H9 (cell line): Measurements from ENCODE around the gene CHST1. TPM values are rescaled to one million over a fixed set of nuclear protein-coding genes. Genes with fewer than 3 reads are reported as not detected.

Experiments used
- DNase-seq: peaks from one replicate; pipeline ENCODE4 v3.0.0-alpha.2; 2017
- H2AFZ ChIP-seq: one replicate; pipeline ENCODE4 v1.6.1; 2013; ENCODE audit warnings: mild to moderate bottlenecking, low read length, control low read depth, moderate library complexity
- H2AK5ac ChIP-seq: 2 replicates; pipeline ENCODE4 v1.6.1; 2013; ENCODE audit warnings: low read length, control low read depth, mixed read lengths; ENCODE audit not compliant: insufficient read length
- H2BK120ac ChIP-seq: one replicate; pipeline ENCODE4 v1.6.1; 2013; ENCODE audit warnings: low read depth, mild to moderate bottlenecking, low read length, control low read depth, inconsistent platforms; ENCODE audit not compliant: poor library complexity, severe bottlenecking
- H2BK12ac ChIP-seq: 2 replicates; pipeline ENCODE4 v1.6.1; 2013; ENCODE audit warnings: low read length, control low read depth, mixed read lengths, low read depth; ENCODE audit not compliant: insufficient read length
- H2BK15ac ChIP-seq: 2 replicates; pipeline ENCODE4 v1.6.1; 2013; ENCODE audit warnings: low read depth, low read length, control low read depth
- H2BK20ac ChIP-seq: one replicate; pipeline ENCODE4 v1.6.1; 2013; ENCODE audit warnings: low read depth, mild to moderate bottlenecking, low read length, control low read depth, inconsistent platforms; ENCODE audit not compliant: poor library complexity, severe bottlenecking
- H2BK5ac ChIP-seq: 2 replicates; pipeline ENCODE4 v1.6.1; 2013; ENCODE audit warnings: low read length, control low read depth, mixed read lengths; ENCODE audit not compliant: insufficient read length
- H3K14ac ChIP-seq: 2 replicates; pipeline ENCODE4 v1.6.1; 2013; ENCODE audit warnings: low read length, control low read depth; ENCODE audit not compliant: insufficient read depth
- H3K18ac ChIP-seq: 2 replicates; pipeline ENCODE4 v1.6.1; 2013; ENCODE audit warnings: low read depth, mild to moderate bottlenecking, mixed read lengths, low read length, control low read depth; ENCODE audit not compliant: insufficient read length
- H3K23ac ChIP-seq: 2 replicates; pipeline ENCODE4 v1.6.1; 2013; ENCODE audit warnings: low read length, control low read depth, mixed read lengths, low read depth; ENCODE audit not compliant: insufficient read length
- H3K23me2 ChIP-seq: 2 replicates; pipeline ENCODE4 v1.6.1; 2013; ENCODE audit warnings: low read depth, mild to moderate bottlenecking, mixed read lengths, low read length, control low read depth; ENCODE audit not compliant: insufficient read length, poor library complexity, severe bottlenecking
- H3K27ac ChIP-seq: 2 replicates; pipeline ENCODE4 v1.5.1; 2013; ENCODE audit warnings: low read length, control low read depth, mixed read lengths, low read depth; ENCODE audit not compliant: insufficient read length
- H3K27me3 ChIP-seq: 2 replicates; pipeline ENCODE4 v1.6.1; 2013; ENCODE audit warnings: low read length, control low read depth, inconsistent platforms; ENCODE audit not compliant: insufficient read depth
- H3K4ac ChIP-seq: 2 replicates; pipeline ENCODE4 v1.6.1; 2013; ENCODE audit warnings: low read depth, mild to moderate bottlenecking, control low read depth, inconsistent platforms, low read length, moderate library complexity
- H3K4me1 ChIP-seq: 2 replicates; pipeline ENCODE4 v1.6.1; 2013; ENCODE audit warnings: low read length, control low read depth, inconsistent platforms; ENCODE audit not compliant: insufficient read depth
- H3K4me2 ChIP-seq: 2 replicates; pipeline ENCODE4 v1.6.1; 2013; ENCODE audit warnings: low read length, control low read depth, mixed read lengths; ENCODE audit not compliant: insufficient read length, insufficient read depth
- H3K56ac ChIP-seq: 2 replicates; pipeline ENCODE4 v1.6.1; 2013; ENCODE audit warnings: low read depth, mild to moderate bottlenecking, mixed read lengths, low read length, control low read depth; ENCODE audit not compliant: insufficient read length
- H3K79me1 ChIP-seq: 2 replicates; pipeline ENCODE4 v1.6.1; 2013; ENCODE audit warnings: low read depth, mild to moderate bottlenecking, moderate library complexity, low read length, control low read depth, inconsistent platforms; ENCODE audit not compliant: insufficient read depth, poor library complexity, severe bottlenecking
- H3K79me2 ChIP-seq: 2 replicates; pipeline ENCODE4 v1.6.1; 2013; ENCODE audit warnings: low read length, control low read depth, inconsistent platforms; ENCODE audit not compliant: insufficient read depth
- H3K9ac ChIP-seq: 2 replicates; pipeline ENCODE4 v1.6.1; 2013; ENCODE audit warnings: low read length, control low read depth, mixed read lengths; ENCODE audit not compliant: insufficient read length; ENCODE audit errors: extremely low read depth
- H3K9me3 ChIP-seq: one replicate; pipeline ENCODE4 v1.6.1; 2013; ENCODE audit warnings: low read depth, low read length, inconsistent platforms; ENCODE audit not compliant: control insufficient read depth
- H3T11ph ChIP-seq: one replicate; pipeline ENCODE4 v1.6.1; 2013; ENCODE audit warnings: mild to moderate bottlenecking, low read length, control low read depth, inconsistent platforms
- H4K20me1 ChIP-seq: one replicate; pipeline ENCODE4 v1.6.1; 2013; ENCODE audit not compliant: control insufficient read depth, insufficient read length, insufficient read depth
- H4K5ac ChIP-seq: 2 replicates; pipeline ENCODE4 v1.6.1; 2013; ENCODE audit warnings: low read depth, mild to moderate bottlenecking, mixed read lengths, low read length, control low read depth; ENCODE audit not compliant: insufficient read length
- H4K8ac ChIP-seq: replicated peaks from 2 replicates; pipeline ENCODE4 v1.6.1; 2013; ENCODE audit warnings: low read length, control low read depth, mixed read lengths, low read depth; ENCODE audit not compliant: insufficient read length
- H4K91ac ChIP-seq: 2 replicates; pipeline ENCODE4 v1.6.1; 2013; ENCODE audit warnings: low read depth, mild to moderate bottlenecking, moderate library complexity, mixed read lengths, low read length, control low read depth; ENCODE audit not compliant: insufficient read length
- H3K27ac Mint-ChIP-seq, 3 experiments: 2 replicates in 2 of 3; 3 replicates in 1 of 3; pipeline ENCODE4 v1.8.0; 2020 to 2021; ENCODE audit warnings: mixed read lengths in 3 of 3, mild to moderate bottlenecking in 1 of 3, moderate library complexity in 1 of 3
- H3K27me3 Mint-ChIP-seq: 2 replicates; pipeline ENCODE4 v1.8.0; 2021; ENCODE audit warnings: low read depth, mild to moderate bottlenecking, moderate library complexity, mixed read lengths
- H3K36me3 Mint-ChIP-seq, 3 experiments: 2 replicates in 2 of 3; 3 replicates in 1 of 3; pipeline ENCODE4 v1.8.0; 2020 to 2021; ENCODE audit warnings: low read depth in 3 of 3, mixed read lengths in 3 of 3; ENCODE audit not compliant: insufficient read depth in 1 of 3
- H3K4me1 Mint-ChIP-seq, 2 experiments: 2 replicates each; pipeline ENCODE4 v1.8.0; 2020; ENCODE audit warnings: mixed read lengths in 2 of 2
- H3K4me3 Mint-ChIP-seq, 2 experiments: 2 replicates in 1 of 2; 3 replicates in 1 of 2; pipeline ENCODE4 v1.8.0; 2020 to 2021; ENCODE audit warnings: mild to moderate bottlenecking in 2 of 2, mixed read lengths in 2 of 2, moderate library complexity in 1 of 2
- H3K9me3 Mint-ChIP-seq, 2 experiments: 2 replicates in 1 of 2; 3 replicates in 1 of 2; pipeline ENCODE4 v1.8.0; 2020; ENCODE audit warnings: mild to moderate bottlenecking in 2 of 2, mixed read lengths in 2 of 2, moderate library complexity in 1 of 2
- WGBS: extraction: QIAGEN DNeasy Blood & Tissue Kit; methylation state at CpG from one replicate; pipeline ENCODE4 v1.1.7; 2013; ENCODE audit warnings: missing lambda C conversion rate, low lambda C conversion rate, mixed read lengths; ENCODE audit not compliant: insufficient read length; ENCODE audit errors: extremely low coverage; 5-methylcytosine and 5-hydroxymethylcytosine counted together
- total RNA-seq: library from RNA; stranded (reverse); gene quantifications from 2 replicates; pipeline ENCODE4 v1.2.1, GENCODE V29; 2021
- TF ChIP-seq, protein P1 (sequence below): fragments of 200-600 bp; sonication (generic); conservative IDR thresholded peaks from 3 replicates; pipeline ENCODE4 v1.8.0; 2021; ENCODE audit warnings: antibody characterized with exemption, mild to moderate bottlenecking

CHST1 gene
- total RNA-seq, 1 experiment from 2014 or later = 0.57 TPM

DNA sequence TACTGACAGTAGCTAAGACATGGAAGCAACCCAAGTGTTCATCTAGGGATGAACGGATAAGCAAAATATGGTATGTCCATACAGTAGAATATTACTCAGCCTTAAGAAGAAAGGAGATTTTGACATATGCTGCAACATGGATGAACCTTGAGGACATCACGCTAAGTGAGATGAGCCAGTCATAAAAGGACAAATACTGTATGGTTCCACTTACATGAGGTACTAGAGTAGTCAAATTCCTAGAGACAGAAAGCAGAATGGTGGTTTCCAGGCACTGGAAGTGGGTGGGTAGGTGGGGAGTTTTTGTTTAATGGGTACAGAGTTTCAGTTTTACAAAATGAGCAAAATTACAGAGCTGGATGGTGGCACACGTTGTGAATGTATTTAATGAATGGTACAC, 18.1 kb downstream of the CHST1 start:
- Histone ChIP-seq H2BK15ac (no peak overlapping the region), H2AFZ (no peak overlapping the region), H3T11ph (no peak overlapping the region), H2BK120ac (no peak overlapping the region), H3K56ac (no peak overlapping the region), H2BK12ac (no peak overlapping the region), H3K14ac (no peak overlapping the region), H4K20me1 (no peaks in the 10 kb centered on the region), H3K23ac (no peak overlapping the region), H3K79me2 (no peaks in the 10 kb centered on the region), H4K8ac (no peak overlapping the region), H4K91ac (no peak overlapping the region), H3K4me2 (no peak overlapping the region), H3K79me1 (no peaks in the 10 kb centered on the region), H2BK20ac (no peak overlapping the region), H3K4me1 (peaks cover 4% of the 10 kb centered on the region; the same call in 1 of the 2 replicates), H2AK5ac (no peak overlapping the region), H3K27ac (no peak overlapping the region), H4K5ac (no peak overlapping the region), H3K9ac (no peak overlapping the region), H3K27me3 (no peaks in the 10 kb centered on the region), H3K9me3 (no peaks in the 10 kb centered on the region), H2BK5ac (no peak overlapping the region), H3K18ac (no peak overlapping the region), H3K4ac (no peak overlapping the region), H3K23me2 (no peaks in the 10 kb centered on the region)
- WGBS = no CpG with 5 or more reads among the region's 3 CpGs
- Mint-ChIP-seq H3K4me1 (peaks cover 13 to 14% of the 10 kb centered on the region in 2 experiments; a peak in 3 of 4 replicates), H3K27ac (no peak overlapping the region), H3K36me3 (no peaks in the 10 kb centered on the region; a peak in 1 of 7 replicates), H3K9me3 (0 out of 5 replicates have a peak, but pooled peaks cover 0 to 2% of the 10 kb centered on the region in 2 experiments), H3K4me3 (no peak overlapping the region), H3K27me3 (peaks cover 11% of the 10 kb centered on the region; the same call in 1 of the 2 replicates)
- DNase-seq = no peak
- TF ChIP-seq, protein P1, sequence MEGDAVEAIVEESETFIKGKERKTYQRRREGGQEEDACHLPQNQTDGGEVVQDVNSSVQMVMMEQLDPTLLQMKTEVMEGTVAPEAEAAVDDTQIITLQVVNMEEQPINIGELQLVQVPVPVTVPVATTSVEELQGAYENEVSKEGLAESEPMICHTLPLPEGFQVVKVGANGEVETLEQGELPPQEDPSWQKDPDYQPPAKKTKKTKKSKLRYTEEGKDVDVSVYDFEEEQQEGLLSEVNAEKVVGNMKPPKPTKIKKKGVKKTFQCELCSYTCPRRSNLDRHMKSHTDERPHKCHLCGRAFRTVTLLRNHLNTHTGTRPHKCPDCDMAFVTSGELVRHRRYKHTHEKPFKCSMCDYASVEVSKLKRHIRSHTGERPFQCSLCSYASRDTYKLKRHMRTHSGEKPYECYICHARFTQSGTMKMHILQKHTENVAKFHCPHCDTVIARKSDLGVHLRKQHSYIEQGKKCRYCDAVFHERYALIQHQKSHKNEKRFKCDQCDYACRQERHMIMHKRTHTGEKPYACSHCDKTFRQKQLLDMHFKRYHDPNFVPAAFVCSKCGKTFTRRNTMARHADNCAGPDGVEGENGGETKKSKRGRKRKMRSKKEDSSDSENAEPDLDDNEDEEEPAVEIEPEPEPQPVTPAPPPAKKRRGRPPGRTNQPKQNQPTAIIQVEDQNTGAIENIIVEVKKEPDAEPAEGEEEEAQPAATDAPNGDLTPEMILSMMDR = no peak
